MCF 10A (cell line): ENCODE measurements around the gene XPO6. TPM values are rescaled to one million over a fixed set of nuclear protein-coding genes. Genes with fewer than 3 reads are reported as not detected.

Source experiments
- BruUV-seq: library from RNA; stranded (reverse); fragments of 400-500 nt; replicated peaks from 2 replicates; lab custom pipeline; 2021; lab: Mats Ljungman, UMichigan
- CTCF ChIA-PET: fragments of 300-600 bp; sonication (Branson Sonifier 250); formaldehyde crosslinking; extraction: SDS; loops from one replicate; lab custom pipeline; 2021; ENCODE audit warnings: antibody characterized with exemption, inconsistent platforms; lab: Yijun Ruan, JAX
- POLR2A ChIA-PET: fragments of 300-600, 350-650 bp; sonication (Branson Sonifier 250); formaldehyde crosslinking; extraction: SDS; loops from one replicate; lab custom pipeline; 2020; ENCODE audit warnings: antibody characterized with exemption, inconsistent platforms; lab: Yijun Ruan, JAX
- DNase-seq: peaks from one replicate; pipeline ENCODE4 v3.0.0-alpha.2; 2018; ENCODE audit not compliant: unreplicated experiment
- H3K27ac Mint-ChIP-seq: one replicate; pipeline ENCODE4 v1.8.0; 2022; ENCODE audit warnings: mild to moderate bottlenecking, low read depth, mixed read lengths; ENCODE audit not compliant: unreplicated experiment
- H3K27me3 Mint-ChIP-seq: one replicate; pipeline ENCODE4 v1.8.0; 2022; ENCODE audit warnings: mixed read lengths; ENCODE audit not compliant: insufficient read depth, unreplicated experiment
- H3K36me3 Mint-ChIP-seq: one replicate; pipeline ENCODE4 v1.8.0; 2022; ENCODE audit warnings: mild to moderate bottlenecking, moderate library complexity, mixed read lengths; ENCODE audit not compliant: insufficient read depth, unreplicated experiment
- H3K4me1 Mint-ChIP-seq: one replicate; pipeline ENCODE4 v1.8.0; 2022; ENCODE audit warnings: mixed read lengths; ENCODE audit not compliant: insufficient read depth, unreplicated experiment
- H3K4me3 Mint-ChIP-seq: one replicate; pipeline ENCODE4 v1.8.0; 2022; ENCODE audit warnings: mild to moderate bottlenecking, moderate library complexity, mixed read lengths; ENCODE audit not compliant: unreplicated experiment
- H3K9me3 Mint-ChIP-seq: one replicate; pipeline ENCODE4 v1.8.0; 2022; ENCODE audit warnings: mixed read lengths; ENCODE audit not compliant: unreplicated experiment
- CTCF ChIP-seq: fragments of 200-600 bp; IDR thresholded peaks from one replicate; pipeline ENCODE4 v1.8.0; 2022; ENCODE audit warnings: antibody characterized with exemption, mild to moderate bottlenecking; ENCODE audit not compliant: unreplicated experiment
- intact Hi-C: fragments of 100-400 bp; cut with micrococcal nuclease; formaldehyde crosslinking; loops from 2 replicates; pipeline ENCODE4 v1.14.1; 2022
- total RNA-seq: library from RNA; stranded (reverse); gene quantifications from 2 replicates; pipeline ENCODE4 v1.2.3, GENCODE V29; 2022

XPO6 gene
- total RNA-seq, 1 experiment from 2014 or later: 200 TPM

GRCh38 chr16:28210979-28211588 lies 681 bp downstream of the XPO6 start:
- DNase-seq: peak; percentile 72
- ChIA-PET CTCF (interaction anchor here (0.6 to 3.5 kb wide), 6 partner anchors 14 to 723 kb away, joined by 3 to 16 read pairs (median 3); no protein-coding TSS in a partner anchor), POLR2A (interaction anchor here (0.6 to 7.5 kb wide), 12 partner anchors 9 to 664 kb away, joined by 3 to 41 read pairs (median 5); no protein-coding TSS in a partner anchor)
- BruUV-seq: no TSS peak
- Mint-ChIP-seq H3K36me3 (peaks cover 31% of the 10 kb centered on the region), H3K4me3 (peak overlapping the region; percentile 80), H3K4me1 (peaks cover 21% of the 10 kb centered on the region), H3K9me3 (no peaks in the 10 kb centered on the region), H3K27ac (no peak overlapping the region), H3K27me3 (no peaks in the 10 kb centered on the region)
- TF ChIP-seq CTCF: no peak
- intact Hi-C loops: loop anchor here (10.0 kb wide), 1 partner anchor 56 kb away; no protein-coding TSS in a partner anchor

DNA sequence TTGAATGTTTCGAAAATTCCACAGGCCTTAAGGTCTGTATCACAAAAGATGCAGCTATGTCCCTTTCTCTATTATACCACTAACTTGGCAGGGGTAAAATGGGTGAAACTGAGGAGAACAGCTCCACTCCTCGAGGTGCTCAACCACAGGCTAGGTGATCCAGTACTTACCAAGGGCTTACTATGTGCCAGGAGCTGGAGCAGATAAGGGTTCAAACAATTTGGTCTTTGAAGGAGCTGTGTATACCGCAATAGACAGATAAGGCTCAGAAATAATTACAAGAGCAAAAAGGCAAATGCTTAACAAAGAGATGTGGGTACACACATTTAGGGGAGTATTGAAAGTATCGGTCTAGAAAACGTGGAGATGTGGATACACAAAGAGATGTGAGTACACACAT lies 1.5 kb downstream of the XPO6 start:
- Mint-ChIP-seq H3K36me3 (peaks cover 31% of the 10 kb centered on the region), H3K4me3 (peak overlapping the region; percentile 80), H3K27ac (no peak overlapping the region), H3K4me1 (peaks cover 21% of the 10 kb centered on the region), H3K9me3 (no peaks in the 10 kb centered on the region), H3K27me3 (no peaks in the 10 kb centered on the region)
- POLR2A ChIA-PET: interaction anchor here (0.6 to 7.5 kb wide), 12 partner anchors 8 to 51 kb away, joined by 3 to 41 read pairs (median 5); no protein-coding TSS in a partner anchor
- peak; percentile 10 for DNase-seq
- CTCF ChIA-PET: interaction anchor here (0.6 to 3.5 kb wide), 8 partner anchors 13 to 722 kb away, joined by 3 to 16 read pairs (median 3); no protein-coding TSS in a partner anchor
- no peak for TF ChIP-seq CTCF
- intact Hi-C loops: loop anchor here (10.0 kb wide), 1 partner anchor 55 kb away; no protein-coding TSS in a partner anchor
- BruUV-seq: TSS peak; percentile 35

- no peaks in the 10 kb centered on the region for H3K27me3 Mint-ChIP-seq
- peaks cover 21% of the 10 kb centered on the region for H3K4me1 Mint-ChIP-seq
- peaks cover 31% of the 10 kb centered on the region for H3K36me3 Mint-ChIP-seq
- CTCF ChIA-PET: interaction anchor here (3.5 kb wide), 1 partner anchor 15 kb away, joined by 16 read pairs; no protein-coding TSS in a partner anchor
- DNase-seq: no peak
- intact Hi-C loops: no loop called here
- no peak overlapping the region for H3K27ac Mint-ChIP-seq
- POLR2A ChIA-PET: interaction anchor here (0.8 to 7.5 kb wide), 3 partner anchors 13 to 17 kb away, joined by 3 to 41 read pairs (median 5); no protein-coding TSS in a partner anchor
- H3K4me3 Mint-ChIP-seq: peak overlapping the region; percentile 39
- H3K9me3 Mint-ChIP-seq: no peaks in the 10 kb centered on the region
- no TSS peak for BruUV-seq
- TF ChIP-seq CTCF: no peak
These were observed 2.9 kb downstream of the XPO6 start for GRCh38 chr16:28208824-28209223.

GRCh38 chr16:28208131-28208530 lies 3.6 kb downstream of the XPO6 start:
- no TSS peak for BruUV-seq
- CTCF ChIA-PET: interaction anchor here (3.5 kb wide), 1 partner anchor 15 kb away, joined by 16 read pairs; no protein-coding TSS in a partner anchor
- no peak for TF ChIP-seq CTCF

More at GRCh38 chr16:28208131-28208530, 3.6 kb downstream of the XPO6 start:
- Mint-ChIP-seq H3K27ac (no peak overlapping the region), H3K4me3 (no peak overlapping the region), H3K36me3 (peaks cover 31% of the 10 kb centered on the region), H3K4me1 (peaks cover 21% of the 10 kb centered on the region), H3K27me3 (no peaks in the 10 kb centered on the region), H3K9me3 (no peaks in the 10 kb centered on the region)
- POLR2A ChIA-PET: interaction anchor here (0.6 to 7.5 kb wide), 4 partner anchors 9 to 17 kb away, joined by 3 to 41 read pairs (median 4); no protein-coding TSS in a partner anchor
- no peak for DNase-seq
- intact Hi-C loops: no loop called here
